Gastroesophageal sphincter (tissue), 4 donors: ENCODE data around the gene SYNGR2. TPM values are rescaled to one million over a fixed set of nuclear protein-coding genes. Genes with fewer than 3 reads are reported as not detected.

Experiments used
- ATAC-seq: fragments of 150-250 bp; one replicate; pipeline ENCODE4 v1.9.1; 2016; ENCODE audit warnings: mild to moderate bottlenecking, moderate library complexity
- H3K27ac ChIP-seq, 4 donors: fragments of 200-600 bp; sonication (generic) in 3 of 4; 1 replicate in 3 of 4; 2 replicates in 1 of 4; pipeline ENCODE4 v1.5.1; 2016 to 2019
- H3K27me3 ChIP-seq: fragments of 200-600 bp; sonication (generic); one replicate; pipeline ENCODE4 v1.5.1; 2019
- H3K36me3 ChIP-seq, 2 donors: fragments of 200-600 bp; sonication (generic); one replicate each; pipeline ENCODE4 v1.5.1; 2019; ENCODE audit warnings: control low read depth in 1 of 2
- H3K4me1 ChIP-seq, 3 donors: fragments of 200-600 bp; sonication (generic); 1 replicate in 2 of 3; 2 replicates in 1 of 3; pipeline ENCODE4 v1.5.1; 2016 to 2019; ENCODE audit warnings: control low read depth in 2 of 3
- H3K4me3 ChIP-seq, 2 donors: fragments of 200-600 bp; sonication (generic); one replicate each; pipeline ENCODE4 v1.5.1; 2019; ENCODE audit warnings: mild to moderate bottlenecking in 1 of 2, moderate library complexity in 1 of 2
- H3K9me3 ChIP-seq, 3 donors: fragments of 200-600 bp; sonication (generic); one replicate each; pipeline ENCODE4 v1.5.1; 2017 to 2019; ENCODE audit warnings: control low read depth in 2 of 3
- CTCF ChIP-seq, 4 experiments: fragments of 200-600 bp in 2 of 4; fragments of 450-650 bp in 2 of 4; sonication (generic) in 1 of 4; IDR thresholded peaks; one replicate each; pipeline ENCODE4 v1.5.1; 2017 to 2019; ENCODE audit warnings: antibody characterized with exemption in 4 of 4, mild to moderate bottlenecking in 2 of 4, moderate library complexity in 2 of 4
- EP300 ChIP-seq: sonication (generic); formaldehyde crosslinking; IDR thresholded peaks from one replicate; pipeline ENCODE4 v1.6.1; 2017; ENCODE audit warnings: antibody characterized with exemption, mild to moderate bottlenecking
- POLR2A ChIP-seq, 2 donors: fragments of 450-650 bp; IDR thresholded peaks; one replicate each; pipeline ENCODE4 v1.6.1; 2017; ENCODE audit warnings: antibody characterized with exemption in 2 of 2, mild to moderate bottlenecking in 2 of 2, moderate library complexity in 1 of 2
- POLR2AphosphoS5 ChIP-seq: sonication (generic); formaldehyde crosslinking; IDR thresholded peaks from one replicate; pipeline ENCODE4 v1.6.1; 2017; ENCODE audit warnings: antibody characterized with exemption
- WGBS, 2 donors: methylation state at CpG; one replicate each; pipeline ENCODE4 v1.1.5; 2018; ENCODE audit warnings: low coverage in 1 of 2; 5-methylcytosine and 5-hydroxymethylcytosine counted together
- total RNA-seq, 4 donors: library from RNA; depleted of rRNA; stranded (reverse); fragments of >200 nt; gene quantifications; one replicate each; pipeline ENCODE4 v1.1.0, GENCODE V29; 2016

Gene SYNGR2
- total RNA-seq = 100 to 1,000 TPM in 1 of 4 donors, 10 to 100 TPM in 3; 49.9 to 151 (median 81.2) TPM

- peak; percentile 75 for ATAC-seq
- H3K36me3 ChIP-seq = peaks cover 0 to 18% of the 10 kb centered on the region in 2 donors
- peaks cover 0 to 50% (median 35%) of the 10 kb centered on the region in 3 donors for H3K4me1 ChIP-seq
- no peaks in the 10 kb centered on the region for H3K27me3 ChIP-seq
- H3K9me3 ChIP-seq = no peaks in the 10 kb centered on the region
- WGBS, 2 donors = no CpG with 5 or more reads among the region's 84 CpGs
- TF ChIP-seq EP300 (no peak), POLR2AphosphoS5 (peak; percentile 77), CTCF (IDR thresholded peaks at IDR 0.05) (peak in 2 of 4 experiments; percentile 14 to 15), POLR2A (IDR thresholded peaks at IDR 0.05) (peak; percentile 86 to 92)
- H3K4me3 ChIP-seq = peak within 1 kb of the TSS; percentile 95 to 99
- peak within 1 kb of the TSS; percentile 84 to 98 (median 94) for H3K27ac ChIP-seq
Measured at GRCh38 chr17:78168242-78168902, at the start of gene SYNGR2. Gene SYNGR2 (plus strand): TSS chr17:78168581. CDS start chr17:78168617, 36 bp downstream.

GRCh38 chr17:78118801-78119241 lies 49.6 kb upstream of the SYNGR2 start:
- Histone ChIP-seq H3K27ac (no peak overlapping the region), H3K4me3 (no peak overlapping the region), H3K9me3 (no peaks in the 10 kb centered on the region), H3K27me3 (no peaks in the 10 kb centered on the region), H3K4me1 (peaks cover 0 to 27% (median 0%) of the 10 kb centered on the region in 3 donors), H3K36me3 (peaks cover 0 to 44% of the 10 kb centered on the region in 2 donors)
- ATAC-seq = no peak
- TF ChIP-seq POLR2AphosphoS5 (no peak), EP300 (no peak), CTCF (IDR thresholded peaks at IDR 0.05) (no peak), POLR2A (IDR thresholded peaks at IDR 0.05) (no peak)
- WGBS, 2 donors = no CpG with 5 or more reads among the region's 14 CpGs

GRCh38 chr17:78120537-78120936 lies 47.8 kb upstream of the SYNGR2 start:
- Histone ChIP-seq H3K27me3 (no peaks in the 10 kb centered on the region), H3K9me3 (no peaks in the 10 kb centered on the region), H3K4me3 (no peak overlapping the region), H3K4me1 (peaks cover 0 to 28% (median 0%) of the 10 kb centered on the region in 3 donors), H3K27ac (no peak overlapping the region), H3K36me3 (peaks cover 0 to 62% of the 10 kb centered on the region in 2 donors)
- no peak for ATAC-seq
- WGBS, 2 donors = 100% methylated on average over 1 of the region's 13 CpGs; no CpG with 5 or more reads in 1 of the 2 donors
- TF ChIP-seq EP300 (no peak), CTCF (IDR thresholded peaks at IDR 0.05) (no peak), POLR2A (IDR thresholded peaks at IDR 0.05) (no peak), POLR2AphosphoS5 (no peak)

GRCh38 chr17:78120971-78121800 lies 47.2 kb upstream of the SYNGR2 start:
- Histone ChIP-seq H3K27ac (no peak overlapping the region), H3K36me3 (peaks cover 0 to 66% of the 10 kb centered on the region in 2 donors), H3K9me3 (no peaks in the 10 kb centered on the region), H3K4me3 (no peak overlapping the region), H3K27me3 (no peaks in the 10 kb centered on the region), H3K4me1 (peaks cover 0 to 34% (median 5%) of the 10 kb centered on the region in 3 donors)
- 90% methylated on average over 2 of the region's 35 CpGs; no CpG with 5 or more reads in 1 of the 2 donors for WGBS, 2 donors
- TF ChIP-seq CTCF (IDR thresholded peaks at IDR 0.05) = no peak
- no peak for TF ChIP-seq EP300
- TF ChIP-seq POLR2A (IDR thresholded peaks at IDR 0.05) = no peak
- no peak for TF ChIP-seq POLR2AphosphoS5
- ATAC-seq = no peak
